Calu3 (cell line): Measurements from ENCODE around the gene ANKS1B. TPM values are rescaled to one million over a fixed set of nuclear protein-coding genes. Genes with fewer than 3 reads are reported as not detected.

Experiments used
- BruUV-seq: library from RNA; stranded (reverse); fragments of 400-500 nt; replicated peaks from 2 replicates; lab custom pipeline; 2021; lab: Mats Ljungman, UMichigan
- CTCF ChIA-PET: fragments of 300-600 bp; sonication (Branson Sonifier 250); formaldehyde crosslinking; loops from one replicate; lab custom pipeline; 2022; ENCODE audit warnings: antibody characterized with exemption; lab: Charles Lee
- DNase-seq: peaks from one replicate; pipeline ENCODE4 v3.0.0; 2022
- H3K27ac Mint-ChIP-seq: one replicate; pipeline ENCODE4 v1.8.0; 2022; ENCODE audit warnings: mixed read lengths; ENCODE audit not compliant: unreplicated experiment
- H3K27me3 Mint-ChIP-seq: one replicate; pipeline ENCODE4 v1.8.0; 2022; ENCODE audit warnings: mixed read lengths; ENCODE audit not compliant: unreplicated experiment
- H3K36me3 Mint-ChIP-seq: one replicate; pipeline ENCODE4 v1.8.0; 2022; ENCODE audit warnings: mild to moderate bottlenecking, moderate library complexity, mixed read lengths; ENCODE audit not compliant: insufficient read depth, unreplicated experiment
- H3K4me1 Mint-ChIP-seq: one replicate; pipeline ENCODE4 v1.8.0; 2022; ENCODE audit warnings: mild to moderate bottlenecking, low read depth, mixed read lengths; ENCODE audit not compliant: unreplicated experiment
- H3K4me3 Mint-ChIP-seq: one replicate; pipeline ENCODE4 v1.8.0; 2022; ENCODE audit warnings: mild to moderate bottlenecking, low read depth, moderate library complexity, mixed read lengths; ENCODE audit not compliant: unreplicated experiment
- H3K9me3 Mint-ChIP-seq: one replicate; pipeline ENCODE4 v1.8.0; 2022; ENCODE audit warnings: low read depth, mixed read lengths; ENCODE audit not compliant: unreplicated experiment
- CTCF ChIP-seq: fragments of 200-600 bp; IDR thresholded peaks from one replicate; pipeline ENCODE4 v1.8.0; 2022; ENCODE audit warnings: antibody characterized with exemption; ENCODE audit not compliant: unreplicated experiment
- intact Hi-C: fragments of 100-400 bp; cut with micrococcal nuclease; formaldehyde crosslinking; loops from one replicate; pipeline ENCODE4 v1.10.0; 2022; ENCODE audit not compliant: unreplicated experiment
- total RNA-seq: library from RNA; stranded (reverse); gene quantifications from 2 replicates; pipeline ENCODE4 v1.2.3, GENCODE V29; 2022

Gene ANKS1B
- total RNA-seq, 1 experiment from 2014 or later: 1.7 TPM

GRCh38 chr12:99192489-99192888, 792.2 kb downstream of the ANKS1B start:
- CTCF ChIA-PET: no interaction called here
- Mint-ChIP-seq H3K9me3 (peaks cover 12% of the 10 kb centered on the region), H3K36me3 (no peaks in the 10 kb centered on the region), H3K27ac (no peak overlapping the region), H3K27me3 (no peaks in the 10 kb centered on the region), H3K4me1 (no peaks in the 10 kb centered on the region), H3K4me3 (no peak overlapping the region)
- no peak for TF ChIP-seq CTCF
- intact Hi-C loops: no loop called here
- no peak for DNase-seq
- BruUV-seq: no TSS peak

- no peaks in the 10 kb centered on the region for H3K4me1 Mint-ChIP-seq
- H3K27ac Mint-ChIP-seq: no peak overlapping the region
- H3K4me3 Mint-ChIP-seq: no peak overlapping the region
- no peaks in the 10 kb centered on the region for H3K36me3 Mint-ChIP-seq
- DNase-seq: no peak
- intact Hi-C loops: no loop called here
- CTCF ChIA-PET: no interaction called here
- no peak for TF ChIP-seq CTCF
- no TSS peak for BruUV-seq
- H3K27me3 Mint-ChIP-seq: no peaks in the 10 kb centered on the region
- H3K9me3 Mint-ChIP-seq: peaks cover 14% of the 10 kb centered on the region
Measured at GRCh38 chr12:99176871-99177270, 807.9 kb downstream of the ANKS1B start.

GRCh38 chr12:99170461-99170860, 814.3 kb downstream of the ANKS1B start:
- no peak for DNase-seq
- intact Hi-C loops: no loop called here
- H3K4me3 Mint-ChIP-seq: no peak overlapping the region
- no peak overlapping the region for H3K27ac Mint-ChIP-seq
- no peak for TF ChIP-seq CTCF
- H3K36me3 Mint-ChIP-seq: no peaks in the 10 kb centered on the region
- no peaks in the 10 kb centered on the region for H3K4me1 Mint-ChIP-seq
- CTCF ChIA-PET: no interaction called here
- BruUV-seq: no TSS peak
- no peaks in the 10 kb centered on the region for H3K27me3 Mint-ChIP-seq
- no peaks in the 10 kb centered on the region for H3K9me3 Mint-ChIP-seq

GRCh38 chr12:99170037-99170436, 814.7 kb downstream of the ANKS1B start:
- CTCF ChIA-PET: no interaction called here
- no peak overlapping the region for H3K27ac Mint-ChIP-seq
- H3K27me3 Mint-ChIP-seq: no peaks in the 10 kb centered on the region
- no peak for TF ChIP-seq CTCF
- no peaks in the 10 kb centered on the region for H3K9me3 Mint-ChIP-seq
- DNase-seq: no peak
- intact Hi-C loops: no loop called here
- BruUV-seq: no TSS peak
- H3K4me1 Mint-ChIP-seq: no peaks in the 10 kb centered on the region
- H3K4me3 Mint-ChIP-seq: no peak overlapping the region
- no peaks in the 10 kb centered on the region for H3K36me3 Mint-ChIP-seq
